Ishikawa (cell line): ENCODE measurements around the gene CBX3.

ENCODE experiments used
- EGR1 ChIP-seq: IDR thresholded peaks from 2 replicates; pipeline ENCODE4 v1.6.1; 2012
- EP300 ChIP-seq: IDR thresholded peaks from 2 replicates; pipeline ENCODE4 v1.6.1; 2012; ENCODE audit warnings: borderline replicate concordance
- TCF12 ChIP-seq: IDR thresholded peaks from 2 replicates; pipeline ENCODE4 v1.6.1; 2012; ENCODE audit warnings: low read depth

DNA sequence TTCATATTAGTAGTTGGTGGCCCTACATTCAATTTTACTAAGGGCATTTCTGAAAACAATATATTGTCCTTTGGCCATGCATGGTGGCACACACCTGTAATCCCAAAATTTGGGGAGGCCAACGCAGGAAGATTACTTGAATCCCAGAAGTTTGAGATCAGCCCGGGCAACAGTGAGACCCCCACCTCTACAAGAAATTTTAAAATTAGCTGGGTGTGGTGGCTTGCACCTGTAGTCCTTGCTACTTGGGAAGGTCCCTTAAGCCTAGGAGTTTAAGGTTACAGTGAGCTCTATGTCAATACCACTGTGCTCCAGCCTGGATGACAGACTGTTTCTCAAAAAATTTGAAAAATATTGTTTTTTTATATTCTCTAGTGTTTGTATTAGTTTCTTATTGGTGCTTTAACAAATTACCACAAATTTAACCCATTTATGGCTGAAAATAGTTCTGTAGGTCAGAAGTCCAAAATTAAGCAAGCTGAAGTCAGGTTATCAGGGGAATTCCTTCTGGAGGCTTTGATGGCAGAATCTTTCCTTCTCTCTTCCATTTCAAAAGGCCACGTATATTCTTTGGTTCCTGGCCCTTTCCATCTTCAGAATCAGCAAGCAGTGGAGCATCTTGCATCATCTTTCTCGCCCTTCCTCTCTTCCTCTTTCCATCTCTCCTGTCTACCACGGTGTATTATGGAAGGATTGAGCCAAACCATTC, 12.4 kb downstream of the CBX3 start:
- TF ChIP-seq EP300 (no peak), TCF12 (no peak), EGR1 (no peak)
